GM19463 (cell line): ENCODE measurements around the gene STAG2.
A peak's percentile ranks its signal among the peaks of the same experiment; 100 is the strongest.

ENCODE experiments used
- ATAC-seq: cut with Tn5 transposase; IDR thresholded peaks from one replicate; pipeline ENCODE4 v1.9.1; 2021; ENCODE audit warnings: mild to moderate bottlenecking, moderate library complexity; ENCODE audit not compliant: unreplicated experiment

The STAG2 gene

DNA sequence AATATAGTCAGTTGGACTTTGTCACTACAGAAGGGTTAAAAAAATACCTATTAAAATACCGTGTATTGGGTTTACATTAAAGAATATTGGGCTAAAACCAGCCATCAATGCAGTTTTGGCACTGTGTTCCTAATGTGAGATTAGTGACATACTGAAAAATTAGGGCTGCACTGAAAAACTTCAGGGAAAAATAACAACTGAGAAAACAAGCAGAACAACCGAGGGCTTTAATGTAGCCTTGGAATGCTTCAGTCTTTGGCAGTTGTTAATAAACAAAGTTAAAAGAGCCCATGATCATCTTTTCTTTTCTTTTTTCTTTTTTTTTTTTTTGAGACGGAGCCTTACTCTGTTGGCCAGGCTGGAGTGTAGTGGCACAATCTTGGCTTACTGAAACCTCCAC, 12.4 kb downstream of the STAG2 start:
- no peak for ATAC-seq

DNA sequence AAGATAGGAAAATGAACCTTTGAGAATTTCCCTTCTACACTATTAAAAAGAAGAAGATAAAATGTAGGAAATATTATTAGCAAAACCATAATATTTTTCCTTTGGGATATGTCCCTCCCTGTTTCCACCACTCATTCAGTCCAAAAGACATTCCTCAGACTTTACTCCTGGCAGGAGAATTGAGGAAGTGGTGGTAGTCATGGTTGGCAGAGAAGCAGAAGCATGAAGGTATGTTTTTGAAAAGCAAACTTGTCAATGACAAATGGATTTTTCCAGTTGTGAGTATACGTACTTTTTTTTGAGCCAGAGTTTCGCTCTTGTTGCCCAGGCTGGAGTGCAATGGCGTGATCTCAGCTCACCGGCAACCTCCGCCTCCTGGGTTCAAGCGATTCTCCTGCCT, 13.7 kb downstream of the STAG2 start:
- ATAC-seq = no peak

DNA sequence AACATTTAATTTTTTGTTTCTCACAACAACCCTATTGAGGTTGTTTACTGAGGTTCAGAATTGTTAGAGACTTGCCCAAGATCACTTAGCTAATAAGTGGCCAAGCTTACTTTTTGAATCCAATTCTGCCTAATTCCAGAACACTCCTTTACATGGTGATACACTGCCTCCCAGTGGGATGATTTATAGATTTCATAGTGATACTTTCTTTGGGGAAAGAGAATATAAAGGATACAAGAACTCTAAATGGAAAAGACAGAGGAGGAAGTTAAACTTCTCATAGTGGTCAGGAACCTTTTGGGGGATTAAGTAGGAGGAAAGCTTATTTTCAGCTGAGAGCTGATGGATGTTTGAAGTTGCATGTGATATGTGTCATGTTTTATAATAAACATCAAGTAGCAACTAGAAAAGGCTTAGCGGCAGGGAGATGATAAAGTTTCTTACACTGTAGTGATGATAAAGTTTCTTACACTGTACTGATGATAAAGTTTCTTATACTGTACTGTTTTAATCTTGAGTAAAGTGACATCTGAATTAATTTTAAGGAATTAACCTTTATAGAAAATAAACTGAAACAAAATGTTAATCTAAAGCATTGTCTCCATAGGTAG, 15.3 kb downstream of the STAG2 start:
- ATAC-seq = no peak

DNA sequence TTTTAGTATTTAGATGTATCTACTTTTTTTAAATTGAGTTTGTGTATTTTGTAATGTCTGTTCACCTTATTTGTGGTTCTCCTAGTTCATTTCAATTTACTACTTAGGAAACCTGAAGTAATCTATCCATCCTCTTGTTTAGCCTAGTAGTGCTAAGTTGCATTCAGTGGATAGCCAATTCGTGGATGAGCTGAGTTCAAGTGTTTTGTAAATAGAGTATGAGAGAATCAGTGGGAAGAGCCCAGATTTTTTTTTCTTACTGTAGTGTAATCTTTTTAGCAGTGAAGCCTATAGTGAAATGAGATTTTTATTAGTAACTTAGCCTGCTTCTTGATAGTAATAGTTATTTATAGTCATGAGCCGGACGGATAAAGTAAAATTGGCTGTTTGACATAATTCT, 21.7 kb downstream of the STAG2 start:
- no peak for ATAC-seq

DNA sequence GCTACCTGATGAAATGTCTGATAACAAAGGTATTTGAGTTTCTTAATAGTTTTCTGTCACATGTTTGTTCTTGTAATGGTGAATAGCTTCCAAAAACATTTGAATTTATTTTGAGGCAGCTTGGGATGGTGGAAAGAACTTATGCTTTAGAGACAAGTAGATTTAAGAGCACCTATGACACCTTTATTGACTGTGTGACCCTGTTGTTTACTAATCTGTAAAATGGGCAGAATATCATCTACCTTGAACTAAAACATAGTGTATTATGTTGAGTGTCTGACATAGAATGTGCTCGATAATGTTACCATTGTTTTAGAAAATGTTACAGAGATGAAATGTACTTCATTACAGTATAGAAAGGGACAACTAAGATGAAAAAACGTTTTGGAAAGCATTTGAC, 24.9 kb downstream of the STAG2 start:
- ATAC-seq = no peak

DNA sequence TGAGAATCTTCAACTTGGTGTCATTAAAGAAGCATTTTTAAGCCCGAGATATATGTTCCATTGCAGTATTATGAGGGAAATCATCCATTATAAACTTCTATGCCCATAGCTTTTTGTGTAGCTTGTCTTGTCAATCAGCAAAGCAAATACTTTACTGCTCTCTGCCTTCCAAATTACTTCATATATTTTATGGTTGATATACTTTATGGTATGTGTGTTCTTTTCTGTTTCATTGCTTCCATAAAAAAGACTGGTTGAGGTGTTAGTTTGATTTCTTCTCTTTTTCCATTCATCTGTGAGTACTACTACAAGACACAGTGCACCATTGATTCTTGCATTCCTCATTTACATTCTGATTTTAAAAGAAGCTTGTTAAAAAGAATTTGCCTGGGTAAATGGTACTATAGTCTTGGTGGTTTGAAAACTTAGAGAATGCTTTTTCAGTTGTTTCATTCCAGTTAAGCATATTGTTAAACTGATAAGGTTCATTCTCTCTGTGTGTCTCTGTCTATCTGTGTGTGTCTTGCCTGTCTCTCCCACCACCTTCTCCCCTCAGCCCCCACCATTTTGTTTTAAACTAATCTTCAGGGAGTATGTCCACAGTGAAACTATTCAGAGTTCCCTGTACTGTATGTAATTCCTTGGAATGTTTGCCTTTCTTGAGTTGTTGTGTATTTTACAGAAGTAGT, 27.1 kb downstream of the STAG2 start:
- no peak for ATAC-seq

DNA sequence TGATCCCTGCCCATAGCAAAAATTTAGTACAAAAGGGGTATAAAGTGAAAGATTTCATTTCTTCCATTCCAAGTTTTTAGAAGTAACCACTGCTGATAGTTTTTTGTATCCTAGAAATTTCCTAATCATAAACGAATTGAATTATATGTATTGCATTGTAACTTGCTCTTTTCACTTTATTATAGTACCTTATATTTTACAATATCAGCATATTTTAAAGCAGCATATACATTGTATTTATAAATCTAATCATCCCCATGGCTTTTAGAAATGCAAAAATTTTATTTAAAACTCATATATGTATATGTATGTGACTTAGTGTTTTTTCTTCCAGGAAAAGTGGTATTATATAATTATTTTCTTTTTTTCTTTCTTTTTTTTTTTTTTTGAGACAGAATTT, 27.7 kb downstream of the STAG2 start:
- no peak for ATAC-seq

DNA sequence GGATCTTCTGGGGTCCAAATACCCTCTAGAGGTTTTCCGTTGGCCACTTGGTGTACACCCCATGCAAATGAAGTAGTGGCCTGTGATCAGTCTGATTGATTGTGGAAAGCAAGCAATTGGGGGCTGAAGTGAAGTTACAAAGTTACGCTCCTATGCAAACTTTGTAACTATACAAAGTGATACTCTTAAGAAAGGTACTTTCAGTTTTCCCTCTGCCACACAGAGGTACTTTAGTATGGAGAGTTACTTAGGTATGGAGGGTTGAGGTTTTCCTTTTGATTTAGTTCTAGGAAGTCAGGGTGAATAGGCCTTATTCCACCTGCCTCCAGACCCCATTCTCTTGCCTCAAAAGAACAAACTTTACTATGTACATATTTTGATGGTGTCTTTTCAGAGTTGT, 28.7 kb downstream of the STAG2 start:
- ATAC-seq = no peak

DNA sequence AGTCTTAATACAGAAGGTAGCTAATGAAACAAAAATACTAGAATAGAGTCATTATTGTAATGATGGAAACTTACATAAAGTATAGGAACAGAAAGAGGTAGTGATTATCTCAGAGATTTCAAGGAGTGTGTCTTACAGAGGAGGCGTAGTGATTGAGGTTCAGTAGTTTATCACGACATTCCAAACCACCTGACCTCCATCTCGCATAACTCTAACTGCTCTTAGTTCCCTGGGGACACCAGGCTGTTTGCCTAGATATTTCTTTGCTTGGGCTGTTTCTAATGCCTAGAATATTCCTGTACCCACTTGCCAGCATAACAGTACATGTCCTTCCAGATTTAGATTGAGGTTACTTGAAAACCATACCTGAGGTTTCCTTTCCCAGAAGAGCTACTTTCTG, 29.1 kb downstream of the STAG2 start:
- ATAC-seq = no peak

DNA sequence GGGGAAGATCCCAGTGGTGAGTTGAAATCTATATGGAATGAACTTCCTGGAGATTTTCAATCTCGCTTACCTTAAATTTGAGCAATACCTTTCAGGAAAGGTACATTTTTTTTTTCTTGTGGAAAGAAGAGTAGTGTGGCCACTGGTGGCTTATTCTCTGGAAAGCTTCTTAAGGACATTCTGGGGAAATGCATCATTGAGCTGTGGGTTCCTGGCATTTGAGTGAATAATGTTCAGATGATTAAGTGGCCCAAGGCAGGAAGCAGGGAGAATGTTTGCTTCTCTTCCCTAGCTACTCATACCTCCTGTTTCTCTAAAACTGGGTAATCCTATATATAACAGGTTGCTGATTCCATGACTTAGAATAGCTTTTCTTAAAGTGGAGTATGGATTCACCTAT, 31.8 kb downstream of the STAG2 start:
- ATAC-seq = no peak

DNA sequence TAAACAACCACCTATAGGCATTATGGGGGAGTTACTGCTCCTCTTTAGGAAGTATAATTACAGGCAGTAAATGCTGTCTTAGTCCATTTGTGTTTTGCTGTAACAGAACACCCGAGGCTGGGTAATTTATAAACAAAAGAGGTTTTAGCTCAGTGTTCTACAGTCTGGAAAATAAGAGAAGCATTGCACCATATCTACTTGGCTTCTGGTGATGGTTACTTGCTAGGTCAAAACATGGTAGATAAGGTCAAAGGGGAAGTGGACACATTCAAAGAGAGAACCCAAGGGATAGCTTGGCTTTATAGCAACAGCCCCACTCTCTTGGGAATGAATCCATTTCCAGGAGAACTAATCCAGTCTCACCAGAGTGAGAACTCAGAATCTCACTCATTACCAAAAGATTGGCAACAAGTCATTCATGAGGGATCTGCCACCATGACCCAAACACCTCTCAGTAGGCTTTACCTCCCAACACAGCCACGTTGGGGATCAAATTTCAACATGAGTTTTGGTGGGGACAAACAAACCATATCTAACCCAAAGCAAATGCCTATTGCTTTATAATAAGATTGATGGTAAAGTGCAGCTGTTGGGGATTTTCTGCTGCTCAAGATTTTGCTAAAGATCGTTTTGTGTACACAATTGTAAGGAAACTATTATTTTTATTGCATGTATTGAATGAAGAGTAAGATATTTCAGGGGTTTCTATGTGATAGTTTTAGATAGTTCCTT, 32.6 kb downstream of the STAG2 start:
- ATAC-seq = no peak

DNA sequence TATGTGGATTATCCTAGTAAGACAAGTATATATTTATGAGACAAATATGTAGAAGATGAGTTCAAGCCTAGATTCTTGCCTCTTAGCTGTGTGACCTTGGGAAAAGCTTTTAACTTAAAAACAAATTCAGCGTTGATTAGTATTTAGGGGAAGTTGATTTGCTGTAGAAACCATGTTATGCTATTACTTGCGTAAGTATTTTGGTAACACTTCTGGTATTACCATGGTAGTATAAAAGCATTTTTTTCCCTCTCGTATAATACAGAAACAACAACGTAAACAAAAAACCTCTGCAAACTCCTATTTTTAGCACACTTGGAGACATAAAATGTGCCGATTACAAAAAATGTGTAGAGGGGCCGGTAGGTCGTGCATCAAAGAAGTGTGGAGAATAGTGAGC, 33.2 kb downstream of the STAG2 start:
- ATAC-seq = no peak

DNA sequence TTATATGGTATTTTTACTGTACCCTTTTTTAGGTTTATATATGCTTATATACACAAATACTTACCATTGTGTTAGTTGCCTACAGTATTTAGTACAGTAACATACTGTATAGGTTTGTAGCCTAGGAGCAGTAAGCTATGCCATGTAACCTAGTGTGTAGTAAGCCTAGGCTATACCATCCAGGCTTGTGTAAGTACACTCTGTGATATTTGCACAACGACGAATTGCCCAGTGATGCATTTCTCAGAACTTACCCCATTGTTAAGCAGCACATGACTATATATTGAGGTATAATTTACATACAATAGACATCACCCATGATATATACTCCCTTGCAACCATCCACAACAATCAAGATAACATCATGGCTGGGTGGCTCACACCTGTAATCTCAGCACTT, 40.1 kb downstream of the STAG2 start:
- no peak for ATAC-seq

DNA sequence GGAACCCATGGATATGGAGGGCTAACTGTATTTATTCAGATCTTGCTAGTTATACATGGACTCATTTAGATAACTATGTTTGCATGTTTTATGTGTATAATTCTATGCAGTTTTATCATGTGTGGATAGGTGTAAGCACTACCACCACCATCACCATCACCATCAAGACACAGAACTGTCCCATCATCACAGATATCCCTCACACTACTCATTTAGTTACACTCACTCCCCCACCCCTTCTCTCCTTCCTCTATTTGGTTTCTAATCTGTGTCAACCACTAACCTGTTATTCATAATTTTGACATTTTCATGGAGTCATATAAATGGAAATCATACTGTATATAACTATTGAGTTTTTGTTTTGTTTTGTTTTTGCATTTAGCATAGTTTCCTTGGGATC, 43.7 kb downstream of the STAG2 start:
- no peak for ATAC-seq

DNA sequence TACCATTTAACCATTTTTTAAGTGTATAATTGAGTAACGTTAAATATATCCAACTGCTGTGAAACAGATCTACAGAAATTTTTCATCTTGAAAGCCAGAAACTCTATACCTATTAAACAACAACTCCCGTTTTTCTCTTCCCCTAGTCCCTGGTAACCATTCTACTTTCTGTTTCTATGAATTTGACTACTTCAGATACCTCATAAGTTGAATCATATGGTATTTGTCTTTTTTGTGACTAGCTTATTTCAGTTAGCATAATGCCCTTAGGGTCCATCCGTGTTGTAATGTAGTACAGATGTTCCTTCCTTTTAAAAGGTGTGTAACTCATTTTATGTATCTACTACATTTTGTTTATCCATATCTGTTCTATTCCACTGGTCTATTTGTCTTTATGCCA, 48.7 kb downstream of the STAG2 start:
- ATAC-seq = peak; percentile 66

DNA sequence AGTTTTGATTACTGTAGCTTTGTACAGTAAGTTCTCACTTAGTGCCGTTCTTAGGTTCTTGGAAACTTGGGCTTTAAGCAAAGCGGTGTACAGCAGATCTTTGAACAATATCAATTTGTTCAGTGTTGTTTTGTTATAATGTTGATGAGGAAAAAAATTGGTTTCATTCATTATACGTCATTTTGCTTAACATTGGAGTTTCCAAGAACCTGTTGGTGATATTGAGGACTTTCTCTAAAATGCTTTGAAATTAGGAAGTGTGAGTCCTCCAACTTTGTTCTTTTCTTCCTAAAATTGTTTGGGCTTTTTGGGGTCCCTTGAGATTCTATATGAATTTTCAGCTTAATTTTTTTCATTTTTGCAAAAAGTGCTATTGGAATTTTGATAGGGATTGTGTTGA, 49.1 kb downstream of the STAG2 start:
- ATAC-seq = peak; percentile 24

DNA sequence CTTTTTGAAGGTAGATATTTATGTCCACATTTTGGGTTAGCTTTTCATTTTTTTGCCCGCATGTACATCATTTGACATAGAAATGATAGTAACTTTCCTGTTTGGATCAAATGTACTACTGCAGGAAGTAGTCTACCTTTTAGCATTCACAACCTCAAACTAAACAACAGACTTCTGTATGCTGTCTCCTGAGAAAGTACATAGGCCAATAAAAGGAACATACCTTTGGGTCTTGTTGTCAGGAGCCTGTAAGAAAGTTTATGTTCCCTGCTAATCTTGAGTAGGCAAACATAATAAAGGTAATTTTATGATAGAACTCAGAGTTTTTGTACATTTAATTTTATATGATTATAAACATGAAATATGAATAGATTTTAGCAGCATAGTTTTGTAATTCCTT, 54.2 kb downstream of the STAG2 start:
- no peak for ATAC-seq

DNA sequence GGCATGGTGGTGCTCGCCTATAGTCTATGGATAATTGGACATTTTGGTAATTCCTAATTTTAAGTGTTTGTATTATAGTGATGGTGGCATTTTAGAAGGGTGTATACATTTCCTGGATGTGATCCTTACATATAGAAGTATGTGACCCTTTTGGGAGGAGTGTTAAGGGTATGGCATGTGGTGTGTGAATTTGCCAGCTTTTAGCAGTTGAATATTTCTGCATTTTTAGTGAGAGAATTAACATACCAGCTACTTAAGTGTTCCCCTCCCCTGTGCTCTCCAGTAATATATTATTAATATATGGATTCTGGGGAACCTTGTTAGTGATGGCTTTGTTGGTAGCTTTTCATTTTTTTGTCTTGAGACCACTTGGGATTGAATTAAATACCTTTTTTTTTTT, 55.3 kb downstream of the STAG2 start:
- no peak for ATAC-seq

DNA sequence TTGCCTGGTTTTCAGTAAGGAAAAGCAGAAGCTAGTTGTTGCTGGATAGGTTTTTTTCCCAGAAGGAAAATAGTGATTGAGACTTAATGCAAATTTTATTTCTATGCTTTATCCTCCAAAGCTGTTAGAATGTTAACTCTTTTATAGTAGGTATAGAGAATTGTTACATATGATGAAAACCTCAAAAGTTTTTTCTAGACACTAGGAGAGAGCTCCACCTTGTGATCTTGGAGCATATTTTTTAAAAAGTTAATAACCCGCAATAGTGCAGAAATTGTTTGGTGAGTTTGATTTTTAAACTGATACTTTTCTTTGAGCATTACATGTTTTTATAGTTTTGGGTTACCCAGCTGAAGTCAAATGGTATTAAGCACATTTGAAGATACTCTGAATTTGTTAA, 56.5 kb downstream of the STAG2 start:
- no peak for ATAC-seq

DNA sequence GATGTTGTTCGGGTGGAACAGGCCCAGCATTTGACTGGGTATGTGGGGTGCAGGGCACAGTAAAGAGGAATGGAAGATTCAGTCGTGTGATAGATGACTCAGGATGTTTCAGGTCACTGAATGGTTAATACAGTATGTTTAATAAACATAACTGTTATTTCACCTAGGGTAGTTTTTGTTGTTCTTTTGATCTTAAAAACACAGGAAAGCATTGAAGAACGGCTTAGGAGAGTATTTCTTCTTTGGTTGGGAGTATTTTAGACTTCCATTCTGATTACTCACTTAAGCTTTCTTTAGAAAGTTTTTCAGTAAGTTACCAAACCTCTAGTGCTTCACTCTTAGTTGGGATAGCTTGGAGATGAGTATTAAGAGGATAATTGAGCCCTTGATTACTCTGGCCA, 62.3 kb downstream of the STAG2 start:
- peak; percentile 45 for ATAC-seq

DNA sequence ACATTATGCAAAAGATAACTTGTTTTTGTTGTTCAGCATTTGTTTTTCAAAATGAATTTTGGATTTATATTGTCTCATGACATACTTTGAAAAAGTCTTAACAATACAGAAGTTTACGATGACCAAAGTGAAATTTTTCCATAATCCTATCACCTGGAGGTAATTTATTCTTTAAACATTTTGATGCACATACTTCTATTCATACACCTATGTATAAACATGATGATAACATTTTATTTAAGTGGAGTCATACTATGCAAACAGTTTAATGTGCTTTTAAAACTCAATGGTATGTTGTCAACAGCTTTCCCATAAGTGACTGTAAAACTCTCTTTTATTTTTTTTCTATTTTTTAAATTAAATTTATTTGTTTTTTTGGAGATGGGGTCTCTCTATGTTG, 65.0 kb downstream of the STAG2 start:
- ATAC-seq = no peak

DNA sequence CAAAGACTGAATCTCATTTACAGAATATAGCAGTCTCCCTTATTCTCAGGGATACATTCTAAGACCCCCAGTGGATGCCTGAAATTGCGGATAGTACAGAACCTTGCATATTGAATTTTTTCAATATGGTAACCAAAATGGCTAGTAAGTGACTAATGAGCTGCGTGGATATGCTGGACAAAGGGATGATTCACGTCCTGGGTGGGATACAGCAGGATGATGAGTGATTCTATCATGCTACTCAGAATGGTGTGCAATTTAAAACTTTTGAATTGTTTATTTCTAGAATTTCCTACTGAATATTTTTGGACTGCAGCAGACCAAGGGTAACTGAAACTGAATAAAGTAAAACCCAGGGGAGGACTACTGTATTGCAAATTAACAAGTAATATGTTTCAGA, 66.7 kb downstream of the STAG2 start:
- no peak for ATAC-seq
